HG02759 (cell line): ENCODE data around the gene NOS3.

Experiments used
- ATAC-seq: cut with Tn5 transposase; IDR thresholded peaks from one replicate; pipeline ENCODE4 v1.9.1; 2021; ENCODE audit warnings: mild to moderate bottlenecking, moderate library complexity; ENCODE audit not compliant: unreplicated experiment

NOS3 gene

GRCh38 chr7:150990416-150991186 is at the start of gene NOS3:
NOS3 (plus strand) TSS chr7:150991017; CDS start chr7:150993804, 2,787 bp downstream.
- no peak for ATAC-seq

- no peak for ATAC-seq
Measured at GRCh38 chr7:150941351-150942000, 49.3 kb upstream of the NOS3 start.

GRCh38 chr7:150942001-150942590 is 48.7 kb upstream of the NOS3 start:
- no peak for ATAC-seq

- ATAC-seq, result no peak
Measured at GRCh38 chr7:150942591-150943452, 48.0 kb upstream of the NOS3 start.

- no peak for ATAC-seq
Measured at GRCh38 chr7:150943453-150943814, 47.4 kb upstream of the NOS3 start.

- no peak for ATAC-seq
Measured at GRCh38 chr7:150944066-150945042, 46.5 kb upstream of the NOS3 start.

- ATAC-seq, result no peak
Measured at GRCh38 chr7:150945171-150945852, 45.5 kb upstream of the NOS3 start.

- ATAC-seq, result no peak
Measured at GRCh38 chr7:150945853-150946420, 44.9 kb upstream of the NOS3 start.

GRCh38 chr7:150946421-150947240 is 44.2 kb upstream of the NOS3 start:
- ATAC-seq, result no peak

GRCh38 chr7:150947241-150947745 is 43.5 kb upstream of the NOS3 start:
- ATAC-seq, result no peak

- no peak for ATAC-seq
Measured at GRCh38 chr7:150947761-150948651, 42.8 kb upstream of the NOS3 start.

GRCh38 chr7:150948791-150949251 is 42.0 kb upstream of the NOS3 start:
- no peak for ATAC-seq

- ATAC-seq, result no peak
Measured at GRCh38 chr7:150949564-150949963, 41.3 kb upstream of the NOS3 start.

- no peak for ATAC-seq
Measured at GRCh38 chr7:150949971-150950491, 40.8 kb upstream of the NOS3 start.

GRCh38 chr7:150950496-150951180 is 40.2 kb upstream of the NOS3 start:
- no peak for ATAC-seq

- no peak for ATAC-seq
Measured at GRCh38 chr7:150951181-150951520, 39.7 kb upstream of the NOS3 start.
